Stimulated activated CD4-positive, alpha-beta T cell treated with anti-CD3 and anti-CD28 coated beads, TNF-alpha, amount 100 ng/mL, for 24 hours (primary cell): ENCODE measurements around the gene TPM1.

ENCODE experiments used
- DNase-seq, 3 experiments: peaks; one replicate each; pipeline ENCODE4 v3.0.0-alpha.2; 2020; ENCODE audit warnings: low read depth in 3 of 3

TPM1 gene

DNA sequence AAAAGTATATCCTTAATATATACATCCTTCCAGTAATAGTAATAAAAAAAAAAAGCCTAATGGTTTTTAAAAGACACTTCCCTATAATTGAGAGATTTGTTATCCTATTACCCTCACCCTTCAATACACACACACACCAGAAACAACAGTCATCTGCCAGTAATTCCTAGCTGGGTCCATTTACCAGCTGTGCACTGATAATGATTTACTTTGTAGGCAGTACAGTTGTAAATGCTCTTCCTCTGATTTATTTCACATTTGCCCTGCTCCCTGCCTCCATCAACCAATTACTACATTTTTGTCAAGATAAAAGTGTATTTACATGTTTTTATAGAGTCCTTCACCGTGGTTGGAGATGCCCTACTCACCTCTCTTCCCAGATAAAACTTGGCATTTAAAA lies 12.4 kb downstream of the TPM1 start:
- DNase-seq = no peak

DNA sequence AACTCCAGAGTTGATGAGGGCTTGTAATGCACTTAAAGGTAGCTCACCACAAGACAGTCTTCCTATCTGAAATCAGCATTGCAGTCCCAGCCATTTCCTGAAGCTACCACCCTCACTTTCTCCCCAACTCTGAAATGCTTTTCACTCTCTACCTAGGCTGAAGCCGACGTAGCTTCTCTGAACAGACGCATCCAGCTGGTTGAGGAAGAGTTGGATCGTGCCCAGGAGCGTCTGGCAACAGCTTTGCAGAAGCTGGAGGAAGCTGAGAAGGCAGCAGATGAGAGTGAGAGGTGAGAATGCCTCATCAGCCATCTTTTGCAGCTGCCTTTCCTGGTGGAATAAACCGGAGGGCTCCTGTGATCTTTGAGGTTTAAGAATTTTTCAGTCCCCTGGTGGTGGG lies 14.3 kb downstream of the TPM1 start:
- no peak for DNase-seq

DNA sequence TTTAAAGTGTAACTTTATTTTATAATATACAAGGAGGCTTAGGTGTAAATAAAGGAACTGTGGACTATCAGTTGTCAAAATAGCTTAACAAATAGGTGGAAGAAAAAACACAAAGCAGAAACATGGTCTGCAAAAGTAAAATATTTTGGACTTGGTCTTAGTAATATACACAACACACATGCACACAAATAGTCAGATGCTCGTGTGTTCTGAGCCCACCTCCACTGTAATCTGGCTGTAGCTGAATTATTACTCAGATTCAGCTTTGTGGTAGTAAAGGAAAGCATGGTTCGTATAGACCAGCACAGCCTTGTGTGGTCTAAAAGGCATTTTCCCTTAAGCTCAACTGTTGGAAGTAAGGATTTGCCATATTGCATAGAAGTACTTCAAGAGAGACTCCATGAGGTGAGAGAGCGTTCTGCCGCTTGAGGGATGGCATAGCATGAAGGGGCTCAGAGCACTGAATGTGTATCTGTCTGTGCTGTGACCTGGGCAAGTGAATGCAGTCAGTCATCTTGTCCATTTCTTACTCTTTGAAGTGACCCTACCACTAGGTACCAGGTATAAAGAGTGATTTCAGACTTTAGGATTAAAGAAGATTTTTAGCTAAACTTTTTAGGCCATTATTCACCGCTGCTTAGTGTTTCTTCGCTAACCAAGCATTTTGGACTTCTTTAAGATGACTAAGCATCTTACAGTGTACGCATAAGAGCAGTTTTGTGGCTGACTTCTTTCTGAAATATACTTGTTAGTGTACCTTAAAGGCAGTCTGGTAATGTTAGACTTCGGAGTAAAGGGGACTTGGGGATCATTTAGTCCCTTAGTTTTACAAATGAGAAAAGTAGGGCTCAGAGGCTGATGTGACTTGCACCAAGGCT lies 15.2 kb downstream of the TPM1 start:
- no peak for DNase-seq

DNA sequence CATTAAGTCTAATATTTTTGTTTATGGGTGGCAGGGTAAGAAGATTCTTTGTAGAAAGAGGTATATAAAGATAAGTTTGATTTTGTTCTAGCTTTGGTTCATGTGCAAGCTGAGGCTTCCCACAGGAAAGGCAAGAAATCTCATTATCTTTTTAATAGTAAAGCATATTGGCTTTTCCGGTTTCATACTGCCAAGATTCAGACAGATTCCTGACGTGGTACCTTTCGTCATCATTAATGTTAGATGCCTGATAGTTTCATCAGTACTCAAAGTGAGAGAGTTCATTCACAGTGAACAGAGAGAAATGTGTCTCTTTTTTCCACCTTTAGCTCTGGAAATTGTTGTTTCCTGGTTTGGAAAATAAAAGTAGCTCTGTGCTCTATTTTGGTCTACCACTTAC lies 16.5 kb downstream of the TPM1 start:
- DNase-seq = no peak

DNA sequence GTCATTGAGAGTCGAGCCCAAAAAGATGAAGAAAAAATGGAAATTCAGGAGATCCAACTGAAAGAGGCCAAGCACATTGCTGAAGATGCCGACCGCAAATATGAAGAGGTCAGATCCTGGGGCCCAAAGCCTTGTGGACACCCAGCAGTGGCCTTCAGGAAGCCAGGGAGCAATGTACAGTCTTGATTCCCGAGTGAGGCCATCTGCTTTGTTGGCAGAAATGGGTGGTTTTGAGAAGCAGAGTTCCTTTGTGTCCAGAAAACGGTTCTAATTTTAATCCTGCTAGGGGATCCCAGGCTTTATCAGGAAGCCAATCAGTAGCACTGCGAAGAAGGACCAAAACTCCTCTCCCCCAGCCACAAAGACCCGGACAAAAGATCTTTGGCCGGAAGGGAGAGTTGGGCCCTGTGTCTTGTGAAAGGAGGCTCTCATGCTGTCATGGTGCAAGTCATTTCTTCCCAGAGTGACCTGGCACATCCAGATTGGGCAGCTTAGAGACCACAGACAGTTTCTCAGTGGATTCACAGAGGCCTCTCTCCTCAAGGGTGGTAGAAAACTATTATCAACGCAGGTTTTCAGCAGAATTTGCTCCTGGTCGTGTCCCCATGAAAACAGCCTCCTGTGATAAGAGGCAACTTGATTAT lies 17.1 kb downstream of the TPM1 start:
- no peak for DNase-seq

DNA sequence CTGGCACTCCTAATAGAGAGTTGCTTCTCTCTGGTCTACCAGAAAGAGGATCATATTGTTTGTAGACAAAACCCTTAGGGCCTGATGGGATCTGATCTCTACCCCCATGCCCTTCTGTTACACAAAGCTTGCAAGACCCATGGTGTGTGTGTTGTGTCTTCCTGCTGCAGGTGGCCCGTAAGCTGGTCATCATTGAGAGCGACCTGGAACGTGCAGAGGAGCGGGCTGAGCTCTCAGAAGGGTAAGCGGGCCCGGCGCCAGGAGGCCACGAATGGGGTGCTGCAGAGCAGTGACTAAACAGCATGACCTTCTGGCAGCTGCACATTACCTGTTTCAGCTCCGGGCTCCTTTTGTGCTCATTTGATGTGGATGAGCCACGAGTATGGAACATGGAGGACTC lies 18.2 kb downstream of the TPM1 start:
- DNase-seq = no peak

DNA sequence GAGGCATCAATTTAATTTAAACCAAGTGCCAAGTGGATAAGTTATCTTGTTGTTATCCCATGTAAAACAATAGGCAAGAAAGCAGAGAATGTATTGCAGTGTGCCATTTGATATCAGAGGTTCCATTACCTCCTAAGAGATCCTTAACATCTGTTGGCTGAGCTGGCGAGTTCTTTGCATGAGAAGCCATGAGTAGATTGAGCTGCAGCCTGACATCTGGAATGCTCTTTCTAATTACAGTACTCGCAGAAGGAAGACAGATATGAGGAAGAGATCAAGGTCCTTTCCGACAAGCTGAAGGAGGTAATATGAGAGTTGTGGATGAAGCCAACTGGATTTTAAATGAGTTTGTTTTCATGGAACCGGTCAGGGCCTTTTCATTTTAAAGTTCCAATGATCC lies 19.4 kb downstream of the TPM1 start:
- no peak for DNase-seq

DNA sequence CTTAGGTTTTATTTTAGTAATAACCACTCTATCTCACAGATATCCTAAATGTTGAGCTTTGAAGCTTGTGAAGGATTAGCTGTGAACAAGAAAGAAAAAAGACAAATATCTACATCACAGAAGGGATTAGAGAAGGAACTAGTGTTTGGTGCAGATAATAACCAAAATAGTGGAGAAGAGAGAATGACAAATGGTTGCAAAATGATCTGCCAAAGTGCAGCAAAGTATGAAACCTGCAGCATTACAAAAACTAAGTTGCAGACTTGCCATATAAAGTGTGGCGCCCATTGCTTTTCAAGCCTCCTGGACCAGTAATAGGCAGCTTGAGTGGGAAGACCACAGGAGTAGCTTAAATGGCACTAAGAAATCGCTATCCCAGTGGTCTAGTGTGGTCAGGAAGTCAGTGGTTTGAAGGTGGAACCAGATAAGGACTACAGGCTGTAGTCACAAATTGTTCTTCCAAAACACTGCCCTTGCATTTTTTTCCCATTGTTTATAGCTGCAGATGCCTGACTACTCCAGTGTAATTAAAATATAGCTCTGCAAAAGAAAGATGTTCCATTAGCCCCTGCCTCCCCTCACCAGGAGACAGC lies 20.7 kb downstream of the TPM1 start:
- DNase-seq = no peak

DNA sequence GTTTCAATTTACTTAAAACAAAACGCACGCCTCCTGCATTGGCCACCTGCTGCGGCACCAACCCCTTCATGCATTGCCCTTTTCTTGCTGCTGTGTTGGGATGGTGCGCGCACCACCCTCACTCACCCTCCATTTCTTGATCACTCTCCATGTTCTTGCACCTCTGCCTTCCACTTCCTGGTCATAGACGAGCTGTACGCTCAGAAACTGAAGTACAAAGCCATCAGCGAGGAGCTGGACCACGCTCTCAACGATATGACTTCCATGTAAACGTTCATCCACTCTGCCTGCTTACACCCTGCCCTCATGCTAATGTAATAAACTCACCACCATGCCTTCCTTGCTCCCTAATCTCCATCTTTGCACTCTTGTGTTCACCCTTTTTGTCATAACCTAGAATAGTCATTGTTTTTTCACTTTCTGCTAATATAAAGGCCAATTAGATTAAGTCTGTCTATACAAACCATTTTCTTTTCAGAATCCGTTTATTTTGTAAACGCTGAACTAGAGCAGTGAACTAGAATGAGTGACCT lies 21.4 kb downstream of the TPM1 start:
- no peak for DNase-seq

DNA sequence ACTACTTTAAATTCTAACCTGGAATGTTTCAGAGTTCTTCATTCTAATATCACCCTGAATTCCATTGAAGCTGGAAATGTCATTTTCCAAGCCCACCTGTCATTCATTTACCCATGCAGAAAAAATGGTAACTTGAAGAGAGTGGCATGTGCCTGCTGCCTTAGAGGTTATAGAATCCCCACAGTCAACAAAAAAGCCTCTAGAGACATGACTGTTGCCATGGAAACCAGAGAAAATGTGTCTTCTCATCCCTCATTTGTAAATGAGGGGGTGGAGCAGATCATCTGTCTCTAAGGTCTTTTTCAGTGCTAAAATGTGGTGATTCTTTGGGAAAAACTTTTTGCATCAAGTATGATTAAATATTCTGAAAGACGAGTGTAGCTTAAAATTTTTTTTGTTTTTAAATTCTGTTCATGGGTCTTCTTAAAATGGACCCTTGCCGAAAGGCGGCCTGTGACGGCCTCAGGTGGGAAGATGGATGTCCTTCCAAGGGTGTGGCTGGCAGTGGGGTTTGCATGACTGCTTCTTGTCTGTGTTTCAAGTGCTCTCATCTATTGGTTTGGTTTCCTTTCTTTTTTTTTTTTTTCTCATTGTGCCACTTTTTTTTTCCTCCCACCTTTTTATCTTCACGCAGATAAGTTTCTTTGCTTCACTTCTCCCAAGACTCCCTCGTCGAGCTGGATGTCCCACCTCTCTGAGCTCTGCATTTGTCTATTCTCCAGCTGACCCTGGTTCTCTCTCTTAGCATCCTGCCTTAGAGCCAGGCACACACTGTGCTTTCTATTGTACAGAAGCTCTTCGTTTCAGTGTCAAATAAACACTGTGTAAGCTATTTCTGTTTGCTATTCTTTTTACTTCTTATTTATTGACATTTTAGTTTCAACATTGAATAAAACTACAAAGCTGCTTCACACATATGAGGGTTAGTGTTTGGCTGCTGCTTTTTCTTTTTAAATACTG lies 23.0 kb downstream of the TPM1 start:
- no peak for DNase-seq

DNA sequence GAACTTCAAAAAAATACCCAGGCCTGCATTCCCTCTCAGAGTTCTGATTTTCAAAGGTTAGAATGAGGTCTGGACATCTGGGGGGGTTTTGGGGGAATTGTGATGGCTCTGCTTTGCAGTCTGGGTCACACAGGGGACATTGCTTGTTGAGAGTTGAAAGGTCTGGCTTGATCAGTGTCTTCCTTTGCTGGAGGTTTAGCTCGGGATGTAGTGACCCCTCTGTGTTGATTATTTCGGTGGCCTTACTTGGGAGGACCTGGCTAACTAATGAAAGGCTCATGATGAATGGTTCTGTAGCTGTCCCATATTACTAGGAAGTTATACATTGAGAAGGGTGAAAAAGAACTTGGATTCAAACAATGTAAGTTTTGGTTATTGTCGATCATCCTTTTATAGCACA lies 23.7 kb downstream of the TPM1 start:
- DNase-seq = no peak

DNA sequence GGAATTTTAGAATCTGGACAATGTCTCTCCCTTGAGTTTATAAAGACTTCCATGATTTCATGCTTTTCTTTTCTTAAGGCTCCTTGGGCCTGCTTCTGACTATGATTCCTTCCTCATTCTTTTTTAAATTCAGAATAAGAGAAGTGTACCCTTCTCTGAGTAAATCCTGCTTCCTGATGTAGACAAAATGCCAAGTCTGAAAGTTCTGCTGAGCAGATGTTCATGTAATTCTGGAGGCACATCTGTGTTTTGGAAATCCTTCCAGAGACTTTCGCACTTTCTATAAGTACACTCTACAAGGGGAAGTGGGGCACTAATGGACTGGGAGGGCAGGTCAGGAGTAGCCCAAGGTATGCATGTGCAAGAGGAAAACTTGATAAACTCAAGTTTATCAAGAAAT lies 24.8 kb downstream of the TPM1 start:
- DNase-seq = no peak

DNA sequence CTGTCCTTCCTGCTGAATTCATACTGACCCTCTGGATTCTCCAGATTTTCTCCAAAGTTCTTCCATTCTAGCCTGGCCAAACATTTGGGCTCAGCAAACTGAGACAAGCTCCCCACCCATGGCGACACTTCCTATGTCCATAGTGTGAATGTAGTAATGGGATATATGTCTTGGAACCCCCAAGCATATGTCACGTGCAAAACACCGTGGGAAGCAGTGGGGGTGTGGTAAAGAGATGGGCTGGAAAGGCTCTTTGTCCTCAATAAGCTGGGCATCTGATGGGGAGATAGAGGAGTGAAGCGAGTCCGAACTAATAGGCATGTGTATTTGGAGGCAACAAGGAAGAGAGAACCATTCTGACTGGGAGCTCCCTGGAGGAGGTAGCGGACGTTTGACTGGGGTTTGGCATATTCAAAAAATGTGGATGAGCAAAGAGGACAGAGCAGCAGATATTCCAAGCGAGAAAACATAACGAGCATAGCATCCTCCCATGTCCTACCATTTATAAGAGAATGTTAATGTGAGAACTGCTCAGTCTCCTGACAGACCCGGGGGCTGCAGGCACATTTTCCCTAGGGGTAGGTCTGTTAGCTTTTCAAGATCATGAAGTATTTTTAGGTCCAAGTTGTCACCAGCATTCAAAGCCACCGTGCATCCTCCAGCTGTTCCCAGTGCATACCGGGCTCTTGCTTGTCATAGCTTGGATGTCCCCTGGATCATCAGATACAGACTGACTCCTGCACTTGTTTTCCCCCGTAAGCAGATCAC lies 25.6 kb downstream of the TPM1 start:
- DNase-seq = no peak

DNA sequence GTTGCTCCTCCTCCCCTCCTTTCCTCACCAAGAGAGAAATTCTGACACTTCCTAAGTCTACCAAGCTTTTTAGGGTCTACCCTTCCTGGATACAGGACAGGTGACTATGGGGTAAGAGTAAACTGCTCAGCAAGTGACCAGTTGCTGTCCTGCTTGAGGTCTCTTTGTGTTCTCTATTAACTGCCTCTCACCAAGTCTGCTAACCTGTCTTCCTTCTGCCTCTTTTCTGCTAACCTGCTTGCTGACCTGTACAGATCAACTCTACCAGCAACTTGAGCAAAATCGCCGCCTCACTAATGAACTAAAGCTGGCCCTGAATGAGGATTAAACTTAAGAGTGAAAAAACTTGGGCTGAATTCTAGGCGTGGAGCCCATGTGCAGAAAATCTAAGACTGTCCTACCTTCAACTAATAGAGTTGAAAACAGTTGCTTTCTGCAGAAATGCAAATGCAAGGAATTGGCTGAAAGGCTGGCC lies 27.1 kb downstream of the TPM1 start:
- no peak for DNase-seq

DNA sequence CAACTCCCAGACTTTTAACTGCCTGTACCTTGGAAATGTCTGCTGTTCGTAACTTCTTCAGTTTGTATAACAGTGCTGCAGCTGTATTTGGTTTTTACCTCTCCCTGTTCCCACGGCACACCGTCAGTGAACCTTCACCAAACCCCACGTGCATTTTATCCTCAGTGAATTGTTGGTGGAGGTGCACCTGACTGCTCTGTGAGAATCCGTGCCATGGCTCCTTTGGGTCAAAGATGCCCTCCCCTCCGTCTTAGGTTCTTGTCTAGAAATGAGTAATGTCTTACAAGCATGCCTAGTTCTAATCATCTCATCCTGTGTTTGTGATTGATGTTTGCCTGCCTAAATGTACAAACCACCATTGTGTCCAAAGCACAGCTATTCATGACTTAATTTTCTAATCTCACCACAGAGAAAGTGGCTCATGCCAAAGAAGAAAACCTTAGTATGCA lies 28.2 kb downstream of the TPM1 start:
- DNase-seq = no peak

DNA sequence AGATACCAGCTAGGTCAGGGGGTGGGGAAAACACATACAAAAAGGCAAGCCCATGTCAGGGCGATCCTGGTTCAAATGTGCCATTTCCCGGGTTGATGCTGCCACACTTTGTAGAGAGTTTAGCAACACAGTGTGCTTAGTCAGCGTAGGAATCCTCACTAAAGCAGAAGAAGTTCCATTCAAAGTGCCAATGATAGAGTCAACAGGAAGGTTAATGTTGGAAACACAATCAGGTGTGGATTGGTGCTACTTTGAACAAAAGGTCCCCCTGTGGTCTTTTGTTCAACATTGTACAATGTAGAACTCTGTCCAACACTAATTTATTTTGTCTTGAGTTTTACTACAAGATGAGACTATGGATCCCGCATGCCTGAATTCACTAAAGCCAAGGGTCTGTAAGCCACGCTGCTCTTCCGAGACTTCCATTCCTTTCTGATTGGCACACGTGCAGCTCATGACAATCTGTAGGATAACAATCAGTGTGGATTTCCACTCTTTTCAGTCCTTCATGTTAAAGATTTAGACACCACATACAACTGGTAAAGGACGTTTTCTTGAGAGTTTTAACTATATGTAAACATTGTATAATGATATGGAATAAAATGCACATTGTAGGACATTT lies 28.9 kb downstream of the TPM1 start:
- no peak for DNase-seq

DNA sequence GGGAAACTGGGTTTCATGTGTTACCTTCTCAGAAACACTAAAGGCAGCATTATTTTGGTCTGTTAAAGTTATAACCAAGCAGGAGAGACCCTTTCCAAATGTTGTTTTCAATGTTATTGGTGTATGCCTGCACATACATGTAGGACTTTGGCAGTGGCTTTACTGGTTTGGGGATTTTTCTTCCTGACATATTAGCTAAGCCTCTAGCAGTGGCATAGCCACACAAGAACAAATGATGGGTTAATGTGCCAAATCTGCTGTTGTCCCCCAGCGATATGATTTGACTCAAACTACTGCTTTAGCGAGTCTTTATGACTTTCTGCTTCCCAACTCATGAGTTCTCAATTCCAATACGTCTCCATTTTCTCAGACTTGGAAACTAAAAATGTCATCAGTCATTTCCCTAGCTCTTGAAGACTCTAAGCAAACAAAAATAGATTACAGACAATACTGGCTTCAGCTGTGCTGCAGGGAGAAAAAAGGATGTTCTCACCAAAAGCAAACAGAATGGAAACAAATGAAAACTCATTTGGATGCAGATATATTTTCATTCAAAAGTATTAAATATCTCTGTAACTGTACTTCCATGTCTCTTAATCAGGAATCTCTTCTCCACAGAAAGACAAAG lies 29.6 kb downstream of the TPM1 start:
- no peak for DNase-seq

DNA sequence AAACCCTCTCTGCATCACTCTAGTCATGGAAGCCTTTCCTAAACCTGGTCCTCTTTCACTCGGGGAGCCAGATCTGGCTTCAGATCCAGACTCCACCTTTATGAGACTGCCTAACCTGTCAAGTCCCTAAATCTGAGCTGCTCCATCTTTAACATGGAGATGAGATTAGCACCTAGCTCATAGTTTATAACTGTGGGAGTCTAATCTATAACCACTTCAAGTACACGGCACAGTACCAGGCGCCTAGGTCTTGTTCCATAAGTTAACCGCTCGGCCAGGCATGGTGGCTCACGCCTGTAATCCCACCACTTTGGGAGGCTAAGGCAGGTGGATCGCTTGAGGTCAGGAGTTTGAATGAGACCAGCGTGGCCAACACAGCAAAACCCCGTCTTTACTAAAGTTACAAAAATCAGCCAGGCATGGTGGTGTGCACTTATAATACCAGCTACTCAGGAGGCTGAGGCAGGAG lies 30.3 kb downstream of the TPM1 start:
- DNase-seq = no peak

DNA sequence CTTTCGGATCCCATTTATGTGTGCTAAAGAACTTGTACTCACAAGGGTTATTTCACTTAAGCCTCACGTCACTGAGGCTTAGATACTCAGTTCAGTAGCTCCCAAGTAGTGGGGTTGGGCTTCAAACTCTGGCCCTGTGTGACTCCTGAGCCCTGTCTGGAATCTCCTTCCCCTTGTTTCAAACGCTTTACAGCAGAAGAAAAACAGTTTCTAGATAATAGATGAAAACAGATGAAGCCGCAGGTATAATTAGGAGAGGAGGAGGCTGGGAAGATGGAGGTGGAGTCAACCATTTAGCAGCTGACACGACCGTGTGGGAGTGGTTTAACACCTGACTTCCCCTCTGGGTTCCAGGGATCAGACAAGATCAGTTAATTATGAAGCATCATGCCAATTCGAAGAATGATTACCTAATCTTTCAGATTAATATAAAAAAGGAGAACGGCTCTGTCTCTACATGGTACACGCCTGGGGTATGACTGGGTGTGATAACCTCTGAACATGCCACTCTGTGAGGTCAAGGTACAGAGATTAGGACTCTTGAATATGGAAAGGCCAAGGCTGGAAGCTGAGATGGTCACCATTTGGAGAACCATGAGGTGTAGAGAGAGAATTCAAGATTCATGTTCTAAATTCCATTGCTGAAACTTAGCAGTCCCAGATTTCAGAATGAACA lies 31.1 kb downstream of the TPM1 start:
- no peak for DNase-seq
